Measurements from ENCODE around the gene PTPRT. TPM values are rescaled to one million over a fixed set of nuclear protein-coding genes. Genes with fewer than 3 reads are reported as not detected.

The PTPRT gene
- total RNA-seq, 1 donor from 2014 or later: 0.19 TPM

GRCh38 chr20:42790111-42790510 lies 399.6 kb downstream of the PTPRT start:
- intact Hi-C loops (cut with DNase I): no loop called here

GRCh38 chr20:42788707-42789106 lies 401.0 kb downstream of the PTPRT start:
- ATAC-seq (no peak), DNase-seq (ENCODE audit: missing footprints) (no peak)
- intact Hi-C loops (cut with DNase I): no loop called here

More at GRCh38 chr20:42790111-42790510, 399.6 kb downstream of the PTPRT start:
- ATAC-seq (no peak), DNase-seq (ENCODE audit: missing footprints) (no peak)

- ATAC-seq (no peak), DNase-seq (ENCODE audit: missing footprints) (no peak)
- intact Hi-C loops (cut with DNase I): no loop called here
Measured at GRCh38 chr20:42785041-42785440, 404.7 kb downstream of the PTPRT start.

GRCh38 chr20:42779216-42779615 lies 410.5 kb downstream of the PTPRT start:
- ATAC-seq (no peak), DNase-seq (ENCODE audit: missing footprints) (no peak)
- intact Hi-C loops (cut with DNase I): no loop called here

- DNase-seq (ENCODE audit: missing footprints) (no peak), ATAC-seq (no peak)
- intact Hi-C loops (cut with DNase I): no loop called here
Measured at GRCh38 chr20:42775866-42776265, 413.8 kb downstream of the PTPRT start.

- ATAC-seq: no peak
- DNase-seq (ENCODE audit: missing footprints): no peak
- intact Hi-C loops (cut with DNase I): no loop called here
Measured at GRCh38 chr20:42775037-42775436, 414.7 kb downstream of the PTPRT start.

GRCh38 chr20:42763015-42763414 lies 426.7 kb downstream of the PTPRT start:
- no peak for ATAC-seq
- intact Hi-C loops (cut with DNase I): no loop called here
- DNase-seq (ENCODE audit: missing footprints): no peak

GRCh38 chr20:42756991-42757390 lies 432.7 kb downstream of the PTPRT start:
- no peak for DNase-seq (ENCODE audit: missing footprints)
- intact Hi-C loops (cut with DNase I): no loop called here

GRCh38 chr20:42754706-42755105 lies 435.0 kb downstream of the PTPRT start:
- ATAC-seq: peak; percentile 67
- DNase-seq (ENCODE audit: missing footprints): no peak
- intact Hi-C loops (cut with DNase I): no loop called here

More at GRCh38 chr20:42756991-42757390, 432.7 kb downstream of the PTPRT start:
- no peak for ATAC-seq

GRCh38 chr20:42752620-42753019 lies 437.1 kb downstream of the PTPRT start:
- ATAC-seq: no peak

GRCh38 chr20:42749556-42749955 lies 440.1 kb downstream of the PTPRT start:
- ATAC-seq: no peak
- intact Hi-C loops (cut with DNase I): no loop called here
- DNase-seq (ENCODE audit: missing footprints): no peak

More at GRCh38 chr20:42752620-42753019, 437.1 kb downstream of the PTPRT start:
- intact Hi-C loops (cut with DNase I): no loop called here
- no peak for DNase-seq (ENCODE audit: missing footprints)

GRCh38 chr20:42747765-42748411 lies 441.8 kb downstream of the PTPRT start:
- ATAC-seq (no peak), DNase-seq (ENCODE audit: missing footprints) (no peak)
- intact Hi-C loops (cut with DNase I): no loop called here

- intact Hi-C loops (cut with DNase I): no loop called here
- no peak for DNase-seq (ENCODE audit: missing footprints)
- no peak for ATAC-seq
Measured at GRCh38 chr20:42744756-42745465, 444.8 kb downstream of the PTPRT start.

GRCh38 chr20:42742926-42743325 lies 446.8 kb downstream of the PTPRT start:
- intact Hi-C loops (cut with DNase I): no loop called here
- ATAC-seq (no peak), DNase-seq (ENCODE audit: missing footprints) (no peak)

- no peak for ATAC-seq
- intact Hi-C loops (cut with DNase I): no loop called here
Measured at GRCh38 chr20:42741906-42742305, 447.8 kb downstream of the PTPRT start.

GRCh38 chr20:42740226-42740870 lies 449.4 kb downstream of the PTPRT start:
- DNase-seq (ENCODE audit: missing footprints) (no peak), ATAC-seq (no peak)
- intact Hi-C loops (cut with DNase I): no loop called here

More at GRCh38 chr20:42741906-42742305, 447.8 kb downstream of the PTPRT start:
- no peak for DNase-seq (ENCODE audit: missing footprints)

GRCh38 chr20:42739683-42740082 lies 450.0 kb downstream of the PTPRT start:
- intact Hi-C loops (cut with DNase I): no loop called here
- DNase-seq (ENCODE audit: missing footprints): no peak
- no peak for ATAC-seq

- intact Hi-C loops (cut with DNase I): no loop called here
- ATAC-seq: no peak
- DNase-seq (ENCODE audit: missing footprints): no peak
Measured at GRCh38 chr20:42735539-42735938, 454.2 kb downstream of the PTPRT start.

- ATAC-seq (no peak), DNase-seq (ENCODE audit: missing footprints) (no peak)
- intact Hi-C loops (cut with DNase I): no loop called here
Measured at GRCh38 chr20:42734660-42735368, 454.9 kb downstream of the PTPRT start.

Measured in Right ventricle myocardium inferior (tissue), 1 donor.